ENCODE results near the gene TCL1B.

DNA sequence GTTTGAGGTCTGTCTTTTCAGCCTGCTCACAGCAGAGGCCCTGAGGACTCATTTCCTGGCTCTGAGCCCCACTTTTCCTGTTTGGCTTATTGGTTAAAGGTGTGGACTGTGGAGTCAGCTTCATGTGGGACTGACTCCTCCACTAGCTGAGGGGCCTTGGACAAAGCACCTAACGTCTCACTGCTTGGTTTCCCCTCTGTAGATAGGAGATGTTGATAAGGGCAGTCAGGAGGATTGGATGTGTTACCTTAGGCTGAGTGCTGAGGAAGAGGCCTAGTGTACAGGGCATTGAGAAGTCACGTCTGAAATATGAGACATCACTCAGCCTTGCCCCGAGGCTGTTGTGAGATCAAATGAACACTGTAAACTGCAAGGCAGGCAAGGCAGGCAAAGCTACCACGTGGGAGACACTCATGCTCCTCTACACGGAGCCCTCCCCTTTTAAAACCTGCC lies 54.8 kb downstream of the TCL1B start:
- no peak for TF ChIP-seq EZH2 (IDR thresholded peaks at IDR 0.05; ENCODE audit: borderline replicate concordance, low read length)
- TF ChIP-seq, protein P1, sequence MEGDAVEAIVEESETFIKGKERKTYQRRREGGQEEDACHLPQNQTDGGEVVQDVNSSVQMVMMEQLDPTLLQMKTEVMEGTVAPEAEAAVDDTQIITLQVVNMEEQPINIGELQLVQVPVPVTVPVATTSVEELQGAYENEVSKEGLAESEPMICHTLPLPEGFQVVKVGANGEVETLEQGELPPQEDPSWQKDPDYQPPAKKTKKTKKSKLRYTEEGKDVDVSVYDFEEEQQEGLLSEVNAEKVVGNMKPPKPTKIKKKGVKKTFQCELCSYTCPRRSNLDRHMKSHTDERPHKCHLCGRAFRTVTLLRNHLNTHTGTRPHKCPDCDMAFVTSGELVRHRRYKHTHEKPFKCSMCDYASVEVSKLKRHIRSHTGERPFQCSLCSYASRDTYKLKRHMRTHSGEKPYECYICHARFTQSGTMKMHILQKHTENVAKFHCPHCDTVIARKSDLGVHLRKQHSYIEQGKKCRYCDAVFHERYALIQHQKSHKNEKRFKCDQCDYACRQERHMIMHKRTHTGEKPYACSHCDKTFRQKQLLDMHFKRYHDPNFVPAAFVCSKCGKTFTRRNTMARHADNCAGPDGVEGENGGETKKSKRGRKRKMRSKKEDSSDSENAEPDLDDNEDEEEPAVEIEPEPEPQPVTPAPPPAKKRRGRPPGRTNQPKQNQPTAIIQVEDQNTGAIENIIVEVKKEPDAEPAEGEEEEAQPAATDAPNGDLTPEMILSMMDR (conservative IDR thresholded peaks at IDR 0.05 in 1 of 2, IDR thresholded peaks at IDR 0.05 in 1 of 2; ENCODE audit: extremely low read depth in 1 of 2, insufficient read depth in 1 of 2, low read depth in 1 of 2, low read length in 2 of 2), result no peak
